ENCODE data around the gene GNG12. TPM values are rescaled to one million over a fixed set of nuclear protein-coding genes. Genes with fewer than 3 reads are reported as not detected.

GNG12 gene
- total RNA-seq, 1 experiment from 2014 or later, result 14.3 TPM

GRCh38 chr1:67791686-67792085 lies 41.6 kb downstream of the GNG12 start:
- Histone ChIP-seq H2BK20ac (ENCODE audit: low read depth, low read length, poor library complexity, severe bottlenecking) (no peak overlapping the region), H3K27me3 (ENCODE audit: insufficient read depth, low read length) (no peaks in the 10 kb centered on the region), H3K4me1 (ENCODE audit: insufficient read depth, low read length) (0 out of 2 replicates have a peak, but pooled peaks cover 5% of the 10 kb centered on the region), H2AFZ (ENCODE audit: low read length) (no peak overlapping the region), H2AK5ac (ENCODE audit: insufficient read length, low read length) (no peak overlapping the region), H3K23me2 (ENCODE audit: insufficient read length, low read depth, low read length, poor library complexity, severe bottlenecking) (no peaks in the 10 kb centered on the region), H4K5ac (ENCODE audit: insufficient read length, low read depth, low read length) (no peak overlapping the region), H4K8ac (replicated peaks; ENCODE audit: insufficient read length, low read depth, low read length) (no peak overlapping the region), H2BK15ac (ENCODE audit: low read depth, low read length) (no peak overlapping the region), H4K91ac (ENCODE audit: insufficient read length, low read depth, low read length) (no peak overlapping the region), H3K79me2 (ENCODE audit: insufficient read depth, low read length) (0 out of 2 replicates have a peak, but pooled peaks cover 2% of the 10 kb centered on the region), H3T11ph (ENCODE audit: low read length) (no peak overlapping the region), H3K9ac (ENCODE audit: extremely low read depth, insufficient read length, low read length) (no peak overlapping the region), H3K4ac (ENCODE audit: low read depth, low read length) (no peak overlapping the region), H2BK120ac (ENCODE audit: low read depth, low read length, poor library complexity, severe bottlenecking) (no peak overlapping the region), H3K27ac (ENCODE audit: insufficient read length, low read depth, low read length) (no peak overlapping the region), H3K56ac (ENCODE audit: insufficient read length, low read depth, low read length) (no peak overlapping the region), H2BK5ac (ENCODE audit: insufficient read length, low read length) (no peak overlapping the region), H3K79me1 (ENCODE audit: insufficient read depth, low read depth, low read length, poor library complexity, severe bottlenecking) (peaks cover 2% of the 10 kb centered on the region), H2BK12ac (ENCODE audit: insufficient read length, low read depth, low read length) (no peak overlapping the region), H4K20me1 (ENCODE audit: control insufficient read depth, insufficient read depth, insufficient read length) (no peaks in the 10 kb centered on the region), H3K4me2 (ENCODE audit: insufficient read depth, insufficient read length, low read length) (no peak overlapping the region), H3K14ac (ENCODE audit: insufficient read depth, low read length) (no peak overlapping the region), H3K9me3 (ENCODE audit: control insufficient read depth, low read depth, low read length) (no peaks in the 10 kb centered on the region), H3K23ac (ENCODE audit: insufficient read length, low read depth, low read length) (no peak overlapping the region), H3K18ac (ENCODE audit: insufficient read length, low read depth, low read length) (no peak overlapping the region)
- Mint-ChIP-seq H3K27me3 (ENCODE audit: low read depth) (no peaks in the 10 kb centered on the region), H3K36me3 (ENCODE audit: insufficient read depth in 1 of 3, low read depth in 3 of 3) (no peaks in the 10 kb centered on the region), H3K4me1 (peaks cover 20 to 34% of the 10 kb centered on the region in 2 experiments), H3K27ac (no peak overlapping the region; a peak in 1 of 7 replicates), H3K4me3 (no peak overlapping the region; a peak in 1 of 5 replicates), H3K9me3 (peaks cover 0 to 2% of the 10 kb centered on the region in 2 experiments; a peak in 1 of 5 replicates)
- no CpG with 5 or more reads among the region's 3 CpGs for WGBS (ENCODE audit: extremely low coverage, insufficient read length, low lambda C conversion rate)
- TF ChIP-seq, protein P1, sequence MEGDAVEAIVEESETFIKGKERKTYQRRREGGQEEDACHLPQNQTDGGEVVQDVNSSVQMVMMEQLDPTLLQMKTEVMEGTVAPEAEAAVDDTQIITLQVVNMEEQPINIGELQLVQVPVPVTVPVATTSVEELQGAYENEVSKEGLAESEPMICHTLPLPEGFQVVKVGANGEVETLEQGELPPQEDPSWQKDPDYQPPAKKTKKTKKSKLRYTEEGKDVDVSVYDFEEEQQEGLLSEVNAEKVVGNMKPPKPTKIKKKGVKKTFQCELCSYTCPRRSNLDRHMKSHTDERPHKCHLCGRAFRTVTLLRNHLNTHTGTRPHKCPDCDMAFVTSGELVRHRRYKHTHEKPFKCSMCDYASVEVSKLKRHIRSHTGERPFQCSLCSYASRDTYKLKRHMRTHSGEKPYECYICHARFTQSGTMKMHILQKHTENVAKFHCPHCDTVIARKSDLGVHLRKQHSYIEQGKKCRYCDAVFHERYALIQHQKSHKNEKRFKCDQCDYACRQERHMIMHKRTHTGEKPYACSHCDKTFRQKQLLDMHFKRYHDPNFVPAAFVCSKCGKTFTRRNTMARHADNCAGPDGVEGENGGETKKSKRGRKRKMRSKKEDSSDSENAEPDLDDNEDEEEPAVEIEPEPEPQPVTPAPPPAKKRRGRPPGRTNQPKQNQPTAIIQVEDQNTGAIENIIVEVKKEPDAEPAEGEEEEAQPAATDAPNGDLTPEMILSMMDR (conservative IDR thresholded peaks at IDR 0.05), result no peak
- DNase-seq, result no peak

All from H9 (cell line).